Prostate gland (tissue), 2 donors: ENCODE measurements around the gene NUP107.

Experiments
- POLR2A ChIP-seq: fragments of 450-650 bp; IDR thresholded peaks from one replicate; pipeline ENCODE4 v1.6.1; 2016; ENCODE audit warnings: antibody characterized with exemption, mild to moderate bottlenecking
- POLR2AphosphoS5 ChIP-seq: sonication (generic); formaldehyde crosslinking; IDR thresholded peaks from one replicate; pipeline ENCODE4 v1.6.1; 2017; ENCODE audit warnings: antibody characterized with exemption
- TF ChIP-seq, protein P1 (sequence below), 4 experiments: fragments of 200-600 bp in 2 of 4; fragments of 450-650 bp in 2 of 4; sonication (generic) in 2 of 4; IDR thresholded peaks; 1 replicate in 3 of 4; 2 replicates in 1 of 4; pipeline ENCODE4 v1.5.1; 2016 to 2019; ENCODE audit warnings: antibody characterized with exemption in 4 of 4, mild to moderate bottlenecking in 2 of 4, moderate library complexity in 2 of 4

DNA sequence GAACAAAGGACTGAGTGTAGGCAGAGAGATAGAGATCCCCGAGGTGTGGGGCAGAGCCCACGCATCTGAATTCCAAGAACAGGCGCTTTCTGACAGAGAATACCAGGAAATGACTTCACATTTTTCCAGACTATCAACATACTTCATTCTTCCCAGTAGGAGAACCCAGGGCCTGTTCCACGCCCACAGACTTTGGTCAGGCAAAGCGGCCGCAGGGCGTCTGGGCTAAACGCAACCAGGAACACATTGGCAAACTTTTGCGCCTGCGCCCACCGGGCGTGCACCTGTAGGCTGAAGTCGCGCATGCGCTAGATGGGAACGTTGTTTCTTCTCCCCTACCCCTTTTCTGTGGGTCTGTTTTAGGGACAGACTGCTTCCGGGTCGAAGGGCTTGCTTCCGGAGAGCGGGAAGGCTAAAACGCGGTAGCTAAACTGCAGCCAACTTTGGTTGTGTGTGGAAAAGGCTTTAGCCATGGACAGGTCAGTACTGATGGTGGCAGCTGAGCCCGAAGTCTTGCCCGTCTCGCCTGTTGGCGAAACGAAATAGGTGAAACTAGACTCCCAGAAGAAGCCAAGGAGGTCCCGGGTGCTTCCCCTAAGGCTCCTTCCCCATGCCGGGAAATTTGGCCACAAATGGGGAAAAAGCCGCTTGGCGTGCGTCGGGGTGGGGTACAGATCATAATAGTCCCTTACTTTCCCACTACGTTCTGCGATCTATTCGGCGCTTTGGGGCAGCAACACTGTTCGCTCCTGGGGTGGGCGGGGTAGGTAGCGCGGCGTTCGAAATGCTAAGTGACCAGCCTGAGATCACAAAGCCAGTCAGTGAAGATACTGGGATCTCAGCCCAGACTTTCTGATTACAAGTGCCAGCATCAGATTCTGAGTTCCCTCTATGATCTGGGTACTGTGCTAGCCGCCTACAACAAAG is at the start of gene NUP107:
- TF ChIP-seq POLR2A, result peak; percentile 73
- TF ChIP-seq, protein P1, sequence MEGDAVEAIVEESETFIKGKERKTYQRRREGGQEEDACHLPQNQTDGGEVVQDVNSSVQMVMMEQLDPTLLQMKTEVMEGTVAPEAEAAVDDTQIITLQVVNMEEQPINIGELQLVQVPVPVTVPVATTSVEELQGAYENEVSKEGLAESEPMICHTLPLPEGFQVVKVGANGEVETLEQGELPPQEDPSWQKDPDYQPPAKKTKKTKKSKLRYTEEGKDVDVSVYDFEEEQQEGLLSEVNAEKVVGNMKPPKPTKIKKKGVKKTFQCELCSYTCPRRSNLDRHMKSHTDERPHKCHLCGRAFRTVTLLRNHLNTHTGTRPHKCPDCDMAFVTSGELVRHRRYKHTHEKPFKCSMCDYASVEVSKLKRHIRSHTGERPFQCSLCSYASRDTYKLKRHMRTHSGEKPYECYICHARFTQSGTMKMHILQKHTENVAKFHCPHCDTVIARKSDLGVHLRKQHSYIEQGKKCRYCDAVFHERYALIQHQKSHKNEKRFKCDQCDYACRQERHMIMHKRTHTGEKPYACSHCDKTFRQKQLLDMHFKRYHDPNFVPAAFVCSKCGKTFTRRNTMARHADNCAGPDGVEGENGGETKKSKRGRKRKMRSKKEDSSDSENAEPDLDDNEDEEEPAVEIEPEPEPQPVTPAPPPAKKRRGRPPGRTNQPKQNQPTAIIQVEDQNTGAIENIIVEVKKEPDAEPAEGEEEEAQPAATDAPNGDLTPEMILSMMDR (IDR thresholded peaks at IDR 0.05), result peak in 3 of 4 experiments; percentile 15 to 54 (median 47)
- peak; percentile 99 for TF ChIP-seq POLR2AphosphoS5
